Activated CD4-positive, alpha-beta T cell treated with anti-CD3 and anti-CD28 coated beads for 24 hours (primary cell): ENCODE data around the gene WDFY2.

Experiments used
- DNase-seq, 2 donors: peaks; one replicate each; pipeline ENCODE4 v3.0.0-alpha.2; 2020; ENCODE audit warnings: low read depth in 2 of 2

Gene WDFY2

DNA sequence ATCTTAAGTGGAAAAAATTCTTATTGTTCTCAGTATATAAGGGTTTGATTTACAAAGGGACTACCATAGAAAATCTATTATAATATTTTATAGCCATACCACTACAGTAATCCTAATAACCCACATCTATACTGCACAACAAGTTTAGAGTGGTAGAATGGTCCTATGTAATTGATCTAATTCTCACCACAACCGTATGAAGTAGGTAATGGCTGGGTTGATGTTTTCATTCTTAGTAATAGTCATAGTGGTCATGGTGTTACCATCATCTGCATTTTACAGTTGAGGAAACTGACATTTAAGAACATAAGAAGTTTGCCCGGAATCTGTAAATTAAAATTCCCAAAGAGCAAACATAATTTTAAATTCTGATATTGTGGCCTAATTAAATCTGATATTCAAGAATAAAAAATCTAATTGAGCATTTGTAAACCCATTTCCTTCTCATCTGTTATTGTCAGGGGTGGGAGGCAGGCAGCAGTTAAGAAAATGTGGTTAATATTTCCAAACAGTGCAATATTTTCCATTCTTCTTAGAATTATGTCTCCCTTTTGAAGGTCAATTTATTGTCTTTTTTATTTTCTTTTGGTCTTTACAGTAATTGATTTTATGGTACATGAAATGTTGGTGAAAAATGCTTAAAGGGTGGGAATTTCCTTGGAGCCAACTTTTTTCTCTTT is 154.1 kb downstream of the WDFY2 start:
- DNase-seq, result no peak

DNA sequence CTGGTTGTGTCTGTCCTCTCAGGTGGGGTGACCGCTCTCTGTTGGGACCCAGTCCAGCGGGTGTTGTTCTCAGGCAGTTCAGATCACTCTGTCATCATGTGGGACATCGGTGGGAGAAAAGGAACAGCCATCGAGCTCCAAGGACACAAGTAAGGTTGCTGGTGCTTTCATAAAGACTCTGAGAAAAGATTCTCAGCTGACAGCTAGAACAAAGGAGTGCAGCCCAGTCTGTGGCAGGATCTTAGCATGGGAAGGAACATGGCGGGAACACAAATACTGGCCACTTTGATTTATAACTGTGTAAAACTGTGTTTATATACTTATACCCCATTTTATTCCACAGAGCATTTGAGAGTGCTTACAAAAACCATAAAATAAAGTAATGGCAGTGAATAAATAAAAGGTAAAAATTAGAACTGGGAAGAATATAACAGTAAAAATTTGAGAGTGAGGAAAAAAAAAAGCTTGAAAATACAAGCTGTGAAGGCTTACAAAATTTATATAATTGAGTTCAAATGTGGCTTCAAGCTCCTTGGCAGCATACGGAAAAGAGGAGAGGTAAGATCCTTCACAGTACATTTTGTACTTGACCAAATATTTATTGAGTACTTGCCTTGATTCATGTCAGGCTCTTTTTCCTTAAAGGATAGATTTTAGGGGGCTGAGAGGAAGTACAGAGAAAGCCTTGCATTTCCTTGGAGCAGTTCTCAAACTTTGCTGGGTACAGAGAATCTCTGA is 154.9 kb downstream of the WDFY2 start:
- no peak for DNase-seq

GRCh38 chr13:51740698-51741097 is 156.4 kb downstream of the WDFY2 start:
- no peak for DNase-seq

DNA sequence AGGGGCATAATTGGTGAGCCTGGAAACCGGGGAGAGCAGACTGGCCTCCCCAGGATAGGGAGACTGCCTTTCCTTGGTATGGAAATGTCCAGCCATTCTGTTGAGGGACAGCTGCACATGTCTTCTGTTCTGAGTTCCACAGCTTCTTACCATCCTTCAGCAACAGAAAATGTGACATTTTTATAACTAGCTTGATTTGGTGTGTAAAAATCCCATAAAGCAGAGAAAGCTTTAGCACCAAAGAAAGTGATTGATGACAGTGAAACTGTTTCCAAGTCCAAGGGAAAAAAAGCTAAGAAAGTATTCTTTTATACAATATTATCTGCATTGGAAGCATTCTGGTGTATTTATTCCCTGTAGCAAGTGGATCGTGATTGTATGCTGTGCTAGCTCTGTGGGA is 157.8 kb downstream of the WDFY2 start:
- no peak for DNase-seq

DNA sequence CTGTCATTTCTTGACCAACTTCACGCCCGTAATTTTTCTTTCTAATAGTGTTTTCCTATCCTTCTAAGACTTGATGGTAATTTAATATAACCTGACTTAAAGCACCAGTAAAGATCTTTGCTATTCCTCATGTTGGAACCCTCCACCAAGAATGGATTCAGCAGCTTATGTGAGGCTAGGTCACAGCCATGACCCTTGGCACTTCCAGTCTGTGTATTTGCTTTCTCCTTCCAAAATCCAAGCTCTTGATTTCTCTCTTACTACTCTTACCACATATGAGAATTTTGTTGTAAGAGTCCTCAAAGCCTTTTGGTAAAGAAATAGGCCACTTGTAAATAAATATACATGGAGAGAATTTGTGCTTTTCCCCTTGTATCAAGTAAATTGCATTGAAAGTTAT is 158.3 kb downstream of the WDFY2 start:
- DNase-seq, result no peak

DNA sequence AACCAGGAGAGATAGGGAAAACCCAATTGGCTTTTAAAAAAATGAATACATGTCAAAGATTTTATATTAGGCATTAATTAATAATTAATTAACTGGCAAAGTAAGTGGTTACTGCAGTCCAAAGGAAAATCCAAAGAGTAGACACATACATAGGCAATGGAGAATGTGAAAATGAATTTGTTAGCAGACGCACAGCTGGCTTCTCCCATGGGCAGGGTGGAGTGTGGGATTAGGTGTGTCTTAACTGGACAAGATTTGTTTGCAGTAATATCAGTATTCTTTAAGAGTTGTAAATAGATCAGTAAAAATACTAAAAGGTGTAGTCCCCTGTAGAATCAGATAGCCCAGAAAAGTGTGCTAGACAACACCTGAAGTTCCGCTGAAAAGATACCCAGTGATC is 161.0 kb downstream of the WDFY2 start:
- no peak for DNase-seq

GRCh38 chr13:51746802-51747201 is 162.5 kb downstream of the WDFY2 start:
- DNase-seq, result no peak

DNA sequence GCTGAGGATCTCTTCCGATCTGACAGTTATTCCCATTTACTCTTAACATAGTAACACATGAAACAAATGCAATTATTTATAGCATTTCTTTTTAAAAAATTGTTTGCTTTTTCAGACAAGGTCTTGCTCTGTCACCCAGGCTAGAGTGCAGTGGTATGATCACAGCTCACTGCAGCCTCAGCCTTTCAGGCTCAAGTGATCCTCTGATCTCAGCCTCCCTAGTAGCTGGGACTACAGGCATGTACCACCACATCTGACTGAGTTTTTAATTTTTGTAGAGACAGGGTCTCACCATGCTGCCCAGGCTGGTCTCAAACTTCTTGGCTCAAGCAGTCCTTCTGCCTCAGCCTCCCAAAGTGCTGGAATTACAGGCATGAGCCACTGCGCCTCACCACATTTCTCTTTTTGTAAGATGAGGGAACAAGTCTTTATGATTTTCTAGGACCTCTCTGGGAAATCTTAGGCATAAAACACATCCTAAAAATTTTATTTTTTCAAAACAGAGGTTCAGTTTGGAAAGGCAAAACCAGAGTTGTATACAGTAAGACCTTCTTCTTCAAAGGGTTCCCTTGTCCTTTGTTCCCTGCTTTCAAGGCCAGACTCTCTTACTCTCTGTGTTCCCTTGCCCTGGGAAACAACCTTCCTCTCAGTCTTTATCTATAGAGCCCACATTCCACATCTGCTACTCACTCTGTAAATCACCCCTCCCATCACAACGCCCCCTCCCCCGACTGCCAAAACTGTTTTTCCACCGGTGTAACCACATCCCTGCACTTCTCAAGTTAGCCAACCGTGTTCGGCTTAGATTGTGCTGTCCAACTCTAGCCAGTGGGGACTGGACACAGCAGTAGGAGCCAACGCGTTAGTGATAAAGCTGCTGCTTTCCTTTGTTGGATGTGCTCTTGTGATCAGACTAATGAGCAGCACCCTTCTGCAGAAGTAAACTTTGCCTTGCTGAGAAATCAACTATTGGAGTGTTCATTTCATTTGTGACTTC is 163.5 kb downstream of the WDFY2 start:
- DNase-seq, result no peak

GRCh38 chr13:51756651-51757050 is 172.4 kb downstream of the WDFY2 start:
- no peak for DNase-seq

DNA sequence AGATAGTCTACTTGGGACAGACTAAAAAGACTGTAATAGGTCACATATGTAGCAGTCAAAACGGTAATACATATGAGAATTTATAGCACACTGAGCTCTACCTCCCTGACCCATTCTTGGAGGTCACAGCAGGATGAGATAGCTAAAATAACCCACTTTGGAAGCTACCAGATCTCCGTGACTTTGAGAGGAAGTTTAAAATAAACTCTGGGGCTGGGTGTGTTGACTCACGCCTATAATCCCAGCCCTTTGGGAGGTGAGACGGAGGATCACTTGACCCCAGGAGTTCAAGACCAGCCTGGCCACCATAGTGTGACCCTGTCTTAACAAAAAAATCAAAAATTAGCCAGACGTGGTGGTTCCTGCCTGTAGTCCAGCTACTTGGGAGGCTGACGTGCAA is 174.4 kb downstream of the WDFY2 start:
- DNase-seq, result no peak

DNA sequence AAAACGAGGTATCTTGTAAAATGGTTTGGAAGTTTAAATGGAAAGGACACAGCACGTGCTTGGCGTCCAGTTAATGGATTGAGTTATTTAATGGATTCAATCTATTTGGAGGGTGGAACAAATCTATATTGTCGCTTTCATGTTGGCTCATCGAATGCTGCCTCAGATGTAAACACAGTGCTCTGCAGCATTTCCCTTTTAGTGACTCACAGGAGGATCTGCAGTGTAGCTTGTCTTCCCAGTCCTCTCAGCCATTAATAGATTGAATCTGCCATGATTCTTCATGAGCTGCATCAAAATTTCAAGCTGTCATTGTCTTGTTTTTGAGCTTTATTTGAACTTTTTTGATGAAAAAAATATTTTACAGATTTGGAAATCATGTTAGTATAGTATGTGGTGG is 175.0 kb downstream of the WDFY2 start:
- DNase-seq, result no peak

DNA sequence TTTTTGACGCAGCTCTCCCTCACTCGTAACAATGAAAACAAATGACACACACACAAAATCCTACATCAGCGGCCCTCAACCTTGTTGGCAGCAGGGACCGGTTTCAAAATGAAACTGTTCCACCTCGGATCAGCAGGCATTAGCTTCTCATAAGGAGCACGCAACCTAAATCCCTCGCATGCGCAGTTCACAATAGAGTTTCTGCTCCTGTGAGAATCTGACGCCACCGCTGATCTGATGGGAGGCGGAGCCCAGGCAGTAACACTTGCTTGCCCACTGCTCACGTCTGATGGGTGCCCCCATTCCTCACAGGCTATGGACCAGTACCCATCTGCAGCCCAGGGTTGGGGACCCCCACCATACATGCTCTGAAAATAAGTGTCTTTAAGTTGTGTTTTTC is 176.3 kb downstream of the WDFY2 start:
- DNase-seq, result no peak

DNA sequence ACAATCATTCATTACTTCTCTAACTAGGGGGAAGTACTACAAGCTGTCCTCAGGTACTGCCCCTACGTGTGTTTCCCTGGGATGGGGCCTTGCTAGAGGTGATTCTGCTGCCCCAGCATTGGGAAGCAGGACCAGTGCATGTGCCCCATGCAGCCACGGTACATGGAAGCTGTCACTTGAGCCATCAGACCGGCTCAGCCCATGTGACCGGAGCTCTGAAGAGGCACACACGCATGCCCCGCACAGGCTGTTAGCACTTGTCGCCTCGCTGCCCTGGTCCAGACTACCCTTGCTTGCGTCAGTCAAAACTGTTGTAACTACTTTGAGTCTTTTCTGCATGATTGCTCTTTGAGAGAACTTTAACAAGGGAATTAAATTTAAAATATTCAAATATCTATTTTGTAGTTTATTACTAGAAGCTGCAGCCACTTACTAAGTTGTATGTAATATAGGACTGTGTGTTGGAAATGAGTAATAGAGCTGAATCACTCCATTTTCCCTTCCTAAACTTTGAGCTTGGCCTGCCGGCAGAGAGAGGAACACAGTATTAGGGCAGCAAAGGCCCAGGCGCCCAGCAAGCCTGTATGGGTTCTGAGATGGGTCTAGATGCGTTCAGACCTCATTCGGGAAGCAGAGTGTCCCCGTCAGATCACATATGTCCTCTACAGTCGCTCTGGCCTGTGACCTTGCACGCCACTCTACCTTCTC is 177.5 kb downstream of the WDFY2 start:
- no peak for DNase-seq

GRCh38 chr13:51763486-51763885 is 179.2 kb downstream of the WDFY2 start:
- DNase-seq, result no peak

DNA sequence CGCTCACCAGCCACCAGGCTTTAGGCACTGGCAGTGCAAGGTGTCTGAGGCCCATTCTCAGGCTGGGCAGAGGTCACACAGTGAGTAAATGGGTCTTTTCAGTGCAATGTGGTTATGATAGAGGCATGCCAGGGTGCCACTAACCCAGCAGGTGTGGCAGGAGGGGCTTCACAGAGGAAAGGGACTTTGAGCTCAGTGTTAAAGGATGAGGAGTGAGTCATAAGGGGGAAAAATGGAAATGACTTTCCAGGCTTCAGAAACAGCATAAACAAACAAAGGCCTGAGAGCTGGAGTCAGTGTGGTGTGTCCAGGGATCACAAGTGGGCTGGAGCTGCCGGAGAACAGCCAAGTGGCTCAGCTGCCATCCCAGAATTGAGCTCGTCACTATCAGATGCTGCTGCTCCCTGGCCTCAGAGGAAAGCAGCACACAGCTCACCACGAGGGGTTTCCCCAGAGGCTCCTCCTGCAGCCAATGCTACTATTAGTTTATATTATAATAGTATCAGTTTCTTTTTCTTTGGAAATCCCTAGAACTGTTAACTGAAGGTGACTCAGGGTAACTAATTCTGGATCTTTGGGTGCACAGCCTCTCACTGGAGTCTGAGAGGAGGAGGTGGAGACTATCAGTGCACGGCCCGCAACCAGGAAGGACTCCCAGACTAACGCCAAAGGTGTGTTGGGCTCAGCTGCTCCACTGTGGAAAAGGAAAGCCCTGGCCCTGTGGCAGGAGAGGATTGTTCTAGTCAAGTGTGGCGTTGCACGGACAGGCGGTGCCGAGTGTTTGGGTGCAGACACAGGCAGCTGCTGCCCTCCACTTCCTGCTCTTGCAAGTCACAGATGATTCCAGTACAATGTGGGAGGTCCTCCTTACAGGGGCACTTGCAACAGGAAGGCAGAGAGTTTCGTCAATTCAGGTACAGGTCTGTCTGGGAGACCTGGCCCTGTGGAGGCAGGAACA is 180.2 kb downstream of the WDFY2 start:
- peak; percentile 49 to 57 for DNase-seq

- no peak for DNase-seq
Observed at GRCh38 chr13:51765142-51765515, 180.9 kb downstream of the WDFY2 start.

DNA sequence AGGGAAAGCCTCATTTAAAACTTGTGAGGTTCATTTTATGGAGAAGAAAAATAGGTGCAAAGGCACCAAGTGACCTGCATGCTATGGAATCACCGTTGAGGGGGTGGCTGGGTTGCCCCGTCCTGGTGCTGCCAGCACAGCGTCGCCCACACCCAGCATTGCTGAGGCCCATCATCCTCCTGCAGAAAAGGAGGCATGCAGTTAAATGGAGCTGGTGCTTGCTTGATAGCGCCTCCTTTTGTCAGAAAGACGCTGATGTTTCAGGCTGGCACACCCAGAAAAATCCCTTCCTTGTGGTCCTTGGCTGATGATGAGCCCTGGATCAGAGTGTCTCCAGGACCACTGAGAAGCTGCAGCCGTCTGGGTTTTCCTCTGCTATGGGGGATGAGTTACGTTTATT is 182.8 kb downstream of the WDFY2 start:
- DNase-seq, result no peak

DNA sequence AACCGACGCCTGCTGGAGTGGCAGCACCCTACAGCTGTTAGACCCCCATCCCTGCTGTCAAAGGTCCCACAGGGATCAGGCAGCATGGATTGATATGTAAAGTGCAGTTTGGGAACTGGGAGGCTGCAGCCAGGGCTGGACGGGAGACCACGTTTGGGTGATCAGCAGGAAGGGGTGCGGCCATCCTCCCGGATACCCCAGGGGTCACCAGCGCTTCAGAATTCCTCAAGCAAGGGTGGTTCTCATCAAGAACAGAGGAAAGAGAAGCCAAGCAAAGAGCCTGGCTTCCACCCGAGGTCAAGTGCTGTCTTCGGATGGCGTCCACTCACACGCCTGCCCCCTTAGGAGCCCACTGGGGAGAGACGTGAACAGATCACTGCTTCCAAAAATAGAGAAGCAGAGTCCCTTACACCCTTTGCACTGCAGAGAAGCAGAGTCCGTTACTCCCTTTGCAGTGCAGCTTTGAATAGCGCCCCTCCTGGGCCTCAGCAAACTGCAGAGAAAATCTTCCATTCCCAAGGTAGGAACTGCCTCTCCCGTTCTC is 184.2 kb downstream of the WDFY2 start:
- DNase-seq, result no peak

GRCh38 chr13:51768976-51769375 is 184.7 kb downstream of the WDFY2 start:
- no peak for DNase-seq

DNA sequence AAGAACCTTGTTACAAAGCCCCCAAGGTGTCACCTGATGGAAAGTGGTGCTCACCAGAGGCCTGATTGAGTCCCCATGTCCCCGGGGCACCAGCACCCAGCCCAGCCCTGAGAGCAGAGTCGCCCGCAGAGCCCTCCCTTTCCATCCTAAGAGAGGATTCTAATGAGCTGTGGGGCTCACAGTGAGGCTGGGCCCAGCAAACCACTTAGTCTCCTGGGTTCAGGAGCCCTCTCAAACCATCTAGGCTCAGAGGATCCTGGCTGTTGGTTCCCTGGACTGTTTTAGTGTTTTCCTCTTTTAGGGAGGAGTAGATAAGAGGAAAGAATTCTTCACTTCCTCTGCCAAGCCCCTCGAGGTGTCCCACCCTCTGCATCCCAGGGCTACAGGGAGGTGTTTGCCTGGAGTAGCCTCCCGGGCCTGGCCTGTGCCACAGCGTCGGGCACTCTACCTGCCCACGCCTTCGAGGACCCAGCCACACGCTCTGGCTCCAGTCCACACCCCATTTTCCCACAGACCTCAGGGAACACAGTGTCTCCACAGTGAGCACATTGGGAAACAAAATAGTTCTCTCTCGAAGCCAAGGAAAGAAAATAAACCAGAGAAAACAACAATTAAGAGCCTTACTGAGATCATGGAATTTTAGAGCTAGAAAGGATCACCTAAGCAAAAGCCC is 185.3 kb downstream of the WDFY2 start:
- DNase-seq, result no peak
